ENCODE measurements around the gene TLCD1. TPM values are rescaled to one million over a fixed set of nuclear protein-coding genes. Genes with fewer than 3 reads are reported as not detected.

The TLCD1 gene, protein sequence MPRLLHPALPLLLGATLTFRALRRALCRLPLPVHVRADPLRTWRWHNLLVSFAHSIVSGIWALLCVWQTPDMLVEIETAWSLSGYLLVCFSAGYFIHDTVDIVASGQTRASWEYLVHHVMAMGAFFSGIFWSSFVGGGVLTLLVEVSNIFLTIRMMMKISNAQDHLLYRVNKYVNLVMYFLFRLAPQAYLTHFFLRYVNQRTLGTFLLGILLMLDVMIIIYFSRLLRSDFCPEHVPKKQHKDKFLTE
- 4.0 TPM for polyA plus RNA-seq (ENCODE audit: insufficient read length)

DNA sequence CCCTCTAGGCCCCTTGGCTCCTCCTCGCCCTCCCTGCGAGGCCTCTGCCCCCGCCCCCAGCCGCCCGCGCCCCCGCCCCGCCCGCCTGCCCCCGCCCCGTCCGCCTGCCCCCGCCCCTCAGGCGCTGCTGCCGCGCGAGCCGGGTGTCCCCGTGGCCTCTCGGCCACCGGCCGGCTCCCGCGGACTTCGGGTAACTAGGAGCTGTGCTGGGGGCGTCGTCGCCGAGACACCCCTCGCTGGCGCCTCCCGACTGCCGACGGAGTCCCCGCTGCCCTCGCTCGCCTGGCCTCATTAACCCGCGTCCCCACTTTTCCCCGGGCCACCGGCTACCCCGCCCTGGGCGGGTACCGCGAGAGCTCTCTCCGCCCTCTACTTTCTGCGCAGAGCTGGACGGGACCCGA is at the start of gene TLCD1:
Gene TLCD1 (minus strand): TSS at position 8 of the 401 bp plus-strand sequence. CDS start 136 bp downstream, outside the sequence.
- peak; percentile 69 for DNase-seq

DNA sequence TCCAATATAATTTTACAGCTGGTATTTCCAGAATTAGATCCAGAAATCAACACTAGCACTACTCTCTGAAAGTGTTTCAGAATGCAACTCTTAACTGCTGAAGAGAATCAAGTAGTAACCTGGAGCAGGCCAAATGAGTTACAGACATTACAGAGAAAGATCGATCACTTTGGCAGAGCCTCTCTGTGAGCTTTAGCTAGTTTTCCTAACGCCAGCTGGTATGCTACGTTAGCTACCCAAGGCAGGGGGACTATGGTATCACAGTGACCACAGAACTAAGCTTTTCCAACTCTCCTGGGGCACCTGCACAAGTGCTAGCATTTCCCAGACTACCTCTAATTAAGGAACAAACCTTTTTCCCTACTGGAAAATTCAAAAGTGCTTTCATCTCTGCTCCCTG is 48.2 kb upstream of the TLCD1 start:
- no peak for DNase-seq

DNA sequence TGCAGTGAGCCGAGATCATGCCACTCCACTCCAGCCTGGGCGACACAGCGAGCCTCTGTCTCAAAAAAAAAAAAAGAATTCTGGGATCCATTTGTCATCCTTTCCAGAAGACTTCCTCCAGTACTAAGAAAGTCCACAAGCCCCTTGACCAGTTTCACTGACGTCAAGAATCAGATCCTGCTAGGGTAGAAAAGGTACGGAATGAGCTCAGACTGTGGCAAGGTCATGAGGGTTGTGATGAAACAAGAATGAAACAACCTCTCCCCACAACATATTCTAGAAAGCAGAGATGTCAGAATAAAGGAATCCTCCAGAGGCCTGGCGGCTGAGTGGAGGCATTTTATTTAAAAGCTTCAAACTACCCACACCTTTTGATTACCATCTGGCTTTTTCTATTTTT is 47.7 kb upstream of the TLCD1 start:
- DNase-seq, result no peak

DNA sequence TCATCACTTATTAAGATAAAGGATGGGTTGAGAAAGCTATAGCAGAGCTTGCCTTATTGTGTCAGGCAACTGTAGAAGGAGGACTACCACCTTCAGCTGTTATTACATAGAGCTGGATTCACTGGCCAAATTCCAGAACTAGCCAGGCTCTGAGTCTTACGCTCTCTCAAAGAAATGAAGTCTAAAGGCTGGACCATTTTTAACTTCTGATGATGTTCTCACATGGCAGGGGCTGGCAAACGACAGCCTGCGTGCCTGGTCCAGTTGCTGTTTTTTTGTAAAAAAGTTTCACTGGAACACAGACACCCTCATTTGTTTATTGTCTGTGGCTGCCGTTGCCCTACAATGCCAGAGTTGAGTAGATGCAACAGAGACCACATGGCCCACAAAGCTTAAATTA is 39.0 kb upstream of the TLCD1 start:
- no peak for DNase-seq

DNA sequence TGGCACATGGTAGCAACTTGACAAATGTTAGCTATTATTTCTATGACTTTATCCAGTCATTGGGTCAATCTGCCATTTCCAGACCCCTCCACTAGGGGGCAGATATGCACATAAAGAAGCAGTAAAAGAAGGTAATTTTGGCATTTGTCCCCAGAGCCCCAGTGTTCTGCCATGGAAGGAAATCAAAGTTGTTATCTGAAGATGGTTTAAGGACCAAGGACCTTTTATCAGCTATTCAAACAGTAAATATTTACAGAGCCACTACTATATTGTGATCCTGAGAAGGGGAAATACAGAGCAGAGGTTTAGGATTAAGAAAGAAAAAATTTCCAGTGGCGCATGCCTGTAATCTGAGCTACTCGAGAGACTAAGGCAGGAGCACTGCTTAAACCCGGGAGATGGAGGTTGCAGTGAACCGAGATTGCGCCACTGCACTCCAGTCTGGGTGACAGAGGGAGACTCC is 37.8 kb upstream of the TLCD1 start:
- DNase-seq, result peak; percentile 54

DNA sequence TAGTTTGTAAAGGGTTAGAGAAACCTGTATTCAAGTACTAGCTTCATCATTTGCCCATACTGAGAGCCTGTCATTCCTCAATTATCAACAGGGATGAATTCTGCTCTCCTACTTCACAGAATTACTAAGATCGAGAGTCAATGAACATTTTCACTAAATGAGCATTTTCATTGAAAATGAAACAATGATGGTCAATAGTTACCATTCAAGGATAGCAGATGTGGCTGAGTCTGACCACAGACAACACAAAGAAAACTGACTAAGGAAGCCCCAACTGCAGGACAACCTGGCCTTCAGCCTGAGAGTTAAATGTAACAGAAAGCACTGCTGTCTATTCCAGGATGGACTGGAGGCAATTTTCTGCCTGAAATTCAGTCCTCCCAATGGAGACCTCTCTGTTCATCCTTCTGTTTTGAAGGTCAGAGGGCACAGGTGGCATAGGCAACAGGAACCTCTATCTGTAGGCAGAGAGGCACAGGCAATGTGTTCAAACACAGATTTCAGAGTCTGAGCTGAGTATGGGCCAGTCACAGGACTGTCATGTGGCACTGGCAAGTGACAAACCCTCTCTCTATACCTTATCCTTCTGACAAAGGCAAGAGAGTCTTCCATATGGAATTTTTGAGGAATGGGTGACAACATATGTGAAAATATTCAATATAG is 37.2 kb upstream of the TLCD1 start:
- no peak for DNase-seq

DNA sequence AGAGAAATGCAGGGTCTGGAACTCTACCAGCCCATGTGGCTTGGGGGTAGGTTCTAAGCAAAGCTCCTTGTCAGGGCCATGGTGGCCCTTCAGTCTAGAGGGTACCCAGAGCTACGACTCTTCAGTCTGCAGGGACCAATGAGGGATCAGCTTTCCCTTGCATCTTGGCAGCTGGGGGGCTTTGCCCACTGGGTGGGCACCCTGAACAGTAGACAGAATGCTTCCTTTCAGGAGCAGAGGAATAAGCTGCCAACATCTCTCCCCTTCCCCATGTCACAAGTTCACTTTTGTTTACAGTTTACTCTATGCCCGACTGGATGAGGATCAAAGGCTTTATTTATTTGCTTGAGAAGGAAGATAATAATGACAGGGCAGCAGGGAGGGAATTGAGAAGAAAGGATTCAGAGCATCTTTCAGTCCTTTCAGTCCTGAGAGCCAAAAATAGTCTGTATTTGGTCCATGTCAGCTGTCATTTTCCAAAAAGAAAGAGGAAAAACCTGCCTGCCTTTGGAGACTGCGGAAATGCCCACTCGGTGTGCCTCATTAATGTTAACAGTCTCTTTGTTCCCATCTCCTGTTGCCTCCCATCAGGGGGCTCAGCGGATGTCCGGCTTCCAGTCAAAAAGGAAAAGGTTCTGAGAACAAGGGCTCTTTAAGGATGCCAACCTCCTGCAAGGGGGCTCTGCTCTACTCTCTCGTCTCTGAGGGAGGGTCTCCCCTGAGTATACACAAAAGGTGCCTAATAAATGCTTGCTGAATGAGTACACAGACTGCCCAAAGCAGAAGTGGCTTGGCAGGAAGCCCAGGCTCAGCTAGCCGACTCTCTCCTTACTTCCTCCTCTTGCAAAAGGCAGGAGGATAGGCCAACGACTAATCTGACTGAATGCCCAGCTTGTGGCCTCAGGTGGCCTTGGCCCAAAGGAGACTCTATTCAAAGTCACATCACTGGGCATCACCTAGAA is 34.8 kb upstream of the TLCD1 start:
- no peak for DNase-seq

DNA sequence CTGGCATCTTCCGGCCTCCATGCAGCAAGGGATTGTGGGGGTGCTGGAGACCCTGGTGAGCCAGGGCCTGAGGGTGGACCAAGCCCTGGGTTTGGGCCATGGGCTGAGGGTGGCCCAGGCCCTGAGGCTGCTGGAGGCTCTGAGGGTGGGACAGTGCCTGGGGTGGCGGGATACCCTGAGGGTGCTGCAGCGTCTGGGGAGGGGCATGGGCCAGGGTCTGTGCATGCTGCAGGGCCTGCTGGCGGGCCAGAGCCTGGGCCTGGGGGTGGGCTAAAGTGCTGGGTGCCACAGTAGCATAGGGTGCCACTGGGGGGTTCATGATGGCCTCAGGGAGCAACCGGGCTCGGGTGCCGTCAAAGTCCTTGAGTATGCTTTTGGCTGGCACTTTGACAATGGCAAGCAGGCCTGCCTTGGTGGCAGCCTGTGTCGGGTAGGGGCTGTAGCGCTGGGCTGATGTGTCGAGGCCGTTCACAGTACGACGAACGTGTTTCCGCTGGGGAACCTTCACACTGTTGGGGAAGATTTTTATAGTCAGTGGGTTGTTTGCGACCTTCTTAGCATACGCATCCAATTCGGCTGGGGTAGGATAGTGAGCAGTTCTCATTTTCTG is 33.3 kb upstream of the TLCD1 start:
- DNase-seq, result no peak

DNA sequence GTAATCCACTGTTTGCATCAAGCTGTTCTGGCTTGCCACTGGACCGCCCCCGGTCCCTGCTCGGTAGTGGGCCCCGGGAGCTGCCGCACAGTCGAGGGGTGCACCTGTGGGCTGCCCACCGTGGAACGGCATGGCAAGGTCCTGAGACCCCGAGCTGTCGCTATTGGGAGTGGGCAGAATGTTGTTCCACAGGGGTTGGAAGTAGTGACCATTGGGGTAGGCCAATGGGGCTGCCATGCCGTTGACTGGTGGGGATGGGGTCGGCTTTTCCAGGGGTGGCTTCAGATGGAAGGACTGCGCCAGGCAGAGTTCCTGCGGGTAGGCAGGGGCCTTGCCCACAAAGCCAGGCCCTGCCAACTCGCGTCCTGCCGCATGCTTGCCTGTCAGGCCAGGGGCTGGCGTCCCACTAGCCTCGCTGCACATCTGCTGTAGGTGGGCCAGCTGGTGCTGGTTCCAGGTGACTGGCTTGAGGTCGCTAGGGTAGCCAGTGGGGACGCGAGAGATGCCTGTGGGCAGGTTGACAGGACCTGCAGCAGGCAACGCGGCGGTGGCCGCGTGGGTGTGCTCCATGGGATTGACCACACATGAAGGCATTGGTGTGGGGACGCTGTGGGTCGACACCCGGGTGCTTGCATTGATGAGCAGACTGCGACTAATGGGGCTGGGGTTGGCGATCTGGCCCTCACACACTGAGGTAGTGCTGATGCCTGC is 32.5 kb upstream of the TLCD1 start:
- DNase-seq, result no peak

DNA sequence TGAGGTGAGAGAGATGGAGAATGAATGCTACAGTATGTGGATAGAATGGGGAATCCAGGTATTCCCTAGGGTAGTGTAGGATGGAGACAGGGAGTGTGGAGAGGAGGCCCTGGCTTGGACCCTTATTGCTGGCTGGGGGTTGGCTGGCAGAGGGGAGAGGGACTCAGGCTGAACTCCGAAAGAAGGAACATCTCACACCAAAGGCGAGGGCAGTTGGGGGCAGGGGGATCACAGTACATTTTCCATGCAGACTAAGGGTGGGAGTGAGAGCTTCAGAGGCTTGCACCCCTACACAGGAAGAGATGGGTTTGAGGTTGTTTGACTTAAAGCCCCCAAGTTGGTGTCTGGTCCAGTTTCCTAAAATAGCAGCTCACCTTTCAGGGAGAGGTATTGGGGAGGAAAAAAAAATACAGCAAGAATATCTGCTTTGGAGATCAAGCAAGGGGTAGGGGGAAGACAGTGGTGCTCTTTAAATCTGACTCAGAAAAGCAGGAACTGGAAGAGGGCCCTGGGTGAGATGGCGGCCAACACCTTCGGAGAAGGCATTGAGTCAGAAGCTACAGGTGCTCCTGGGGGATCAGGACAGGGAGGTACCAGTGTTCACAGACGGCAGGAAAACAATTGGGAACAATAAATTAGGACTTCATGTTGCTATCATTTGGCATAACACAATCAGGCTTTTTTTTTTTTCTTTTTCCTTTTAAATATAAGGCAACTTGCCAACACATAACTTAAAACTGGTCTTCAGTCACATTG is 30.2 kb upstream of the TLCD1 start:
- no peak for DNase-seq

DNA sequence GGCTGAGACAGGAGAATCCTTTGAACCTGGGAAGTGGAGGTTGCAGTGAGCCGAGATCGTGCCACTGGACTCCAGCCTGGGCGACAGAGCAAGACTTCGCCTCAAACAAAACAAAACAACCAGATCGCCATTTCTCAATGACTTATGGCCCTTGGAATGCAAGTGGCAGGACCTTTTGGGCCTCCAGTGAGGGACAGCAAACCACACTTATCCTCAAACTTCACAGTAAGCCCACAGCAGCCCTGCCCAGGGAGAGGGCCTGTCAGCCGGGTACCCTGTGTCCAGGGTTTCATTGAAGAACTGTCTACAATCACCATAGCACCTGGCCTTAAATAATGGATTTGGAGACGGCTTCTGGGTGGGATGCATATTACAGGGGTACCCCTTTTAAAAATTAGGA is 29.5 kb upstream of the TLCD1 start:
- DNase-seq, result no peak

DNA sequence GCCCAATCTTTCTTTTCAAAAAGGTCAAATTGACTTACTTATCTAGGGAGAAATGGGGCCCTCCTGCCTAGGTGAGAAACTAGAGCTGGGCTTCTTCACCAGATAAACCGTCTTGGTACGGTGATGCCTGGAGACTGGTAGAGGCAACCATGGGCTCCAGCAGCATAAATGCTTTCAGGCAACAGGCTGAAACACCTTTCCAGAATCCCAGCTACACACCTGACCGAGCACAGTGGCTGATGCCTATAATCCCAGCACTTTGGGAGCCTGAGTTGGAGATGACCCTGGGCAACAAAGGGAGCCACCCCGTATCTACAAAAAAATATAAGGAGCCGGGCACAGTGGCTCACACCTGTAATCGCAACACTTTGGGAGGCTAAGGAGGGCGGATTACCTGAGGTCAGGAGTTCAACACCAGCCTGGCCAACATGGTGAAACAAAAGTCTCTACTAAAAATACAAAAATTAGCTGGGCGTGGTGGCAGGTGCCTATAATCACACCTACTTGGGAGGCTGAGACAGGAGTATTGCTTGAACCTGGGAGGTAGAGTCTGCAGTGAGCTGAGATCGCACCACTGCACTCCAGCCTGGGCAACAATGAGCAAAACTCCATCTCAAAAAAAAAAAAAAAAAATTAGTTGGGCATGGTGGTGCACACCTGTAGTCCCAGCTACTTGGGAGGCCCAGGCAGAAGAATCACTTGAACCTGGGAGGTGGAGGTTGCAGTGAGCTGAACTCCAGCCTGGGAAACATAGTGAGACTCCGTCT is 25.8 kb upstream of the TLCD1 start:
- no peak for DNase-seq

DNA sequence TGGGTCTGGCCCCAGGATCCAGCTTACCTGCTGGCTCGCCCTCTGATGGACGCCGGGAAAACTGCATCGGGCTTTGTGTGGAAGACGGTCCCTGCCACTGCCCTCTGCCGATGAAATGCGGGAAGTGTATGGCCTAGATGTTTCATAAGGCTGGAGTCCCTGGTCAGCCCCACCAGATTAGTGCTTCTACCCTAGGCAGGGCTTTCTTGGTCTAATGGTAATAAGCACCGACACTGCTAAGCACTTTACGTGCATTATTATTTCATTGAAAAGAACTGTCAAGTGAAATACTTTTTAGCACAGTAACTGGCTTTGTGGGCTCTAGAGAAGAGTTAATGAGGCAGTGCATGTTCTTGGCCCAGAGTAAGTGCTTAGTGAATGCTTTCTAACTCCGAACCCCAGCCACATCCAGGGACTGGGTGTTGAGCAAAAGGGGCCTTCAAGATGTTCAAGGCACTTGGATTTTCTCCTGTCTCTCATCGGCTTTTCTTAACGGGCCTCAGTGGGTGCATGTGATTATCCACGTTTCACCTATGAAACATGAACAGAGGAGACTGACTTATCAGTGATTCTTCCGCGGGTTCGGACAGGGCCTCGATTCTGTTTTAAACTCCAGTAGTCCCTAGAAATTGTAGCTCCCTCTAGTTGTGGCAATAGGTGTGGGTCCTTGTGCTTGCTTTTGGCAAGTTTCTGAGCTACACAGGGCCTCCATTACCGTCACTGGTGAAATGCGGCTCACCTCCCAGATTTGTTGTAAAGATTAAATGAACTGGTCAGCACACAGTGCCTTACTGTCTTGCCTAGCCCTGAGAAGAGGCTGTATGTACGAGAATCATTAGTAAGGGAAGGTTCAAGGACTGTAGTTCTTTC is 24.4 kb upstream of the TLCD1 start:
- peak; percentile 87 for DNase-seq

DNA sequence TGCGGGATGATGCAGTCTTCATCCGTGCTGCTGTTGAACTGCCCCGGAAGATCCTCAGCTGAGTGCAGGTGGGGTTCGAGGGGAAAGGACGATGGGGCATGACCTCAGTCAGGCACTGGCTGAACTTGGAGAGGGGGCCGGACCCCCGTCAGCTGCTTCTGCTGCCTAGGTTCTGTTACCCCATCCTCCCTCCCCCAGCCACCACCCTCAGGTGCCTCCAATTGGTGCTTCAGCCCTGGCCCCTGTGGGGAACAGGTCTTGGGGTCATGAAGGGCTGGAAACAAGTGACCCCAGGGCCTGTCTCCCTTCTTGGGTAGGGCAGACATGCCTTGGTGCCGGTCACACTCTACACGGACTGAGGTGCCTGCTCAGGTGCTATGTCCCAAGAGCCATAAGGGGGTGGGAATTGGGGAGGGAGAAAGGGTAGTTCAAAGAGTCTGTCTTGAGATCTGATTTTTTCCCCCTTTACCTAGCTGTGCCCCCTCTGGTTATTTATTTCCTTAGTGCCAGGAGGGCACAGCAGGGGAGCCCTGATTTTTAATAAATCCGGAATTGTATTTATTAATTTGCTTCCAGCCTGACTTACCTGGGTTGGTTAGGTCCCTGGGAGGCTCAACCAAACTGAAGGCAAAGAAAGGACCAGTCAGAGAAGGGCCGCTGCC is 23.6 kb upstream of the TLCD1 start:
- DNase-seq, result no peak

DNA sequence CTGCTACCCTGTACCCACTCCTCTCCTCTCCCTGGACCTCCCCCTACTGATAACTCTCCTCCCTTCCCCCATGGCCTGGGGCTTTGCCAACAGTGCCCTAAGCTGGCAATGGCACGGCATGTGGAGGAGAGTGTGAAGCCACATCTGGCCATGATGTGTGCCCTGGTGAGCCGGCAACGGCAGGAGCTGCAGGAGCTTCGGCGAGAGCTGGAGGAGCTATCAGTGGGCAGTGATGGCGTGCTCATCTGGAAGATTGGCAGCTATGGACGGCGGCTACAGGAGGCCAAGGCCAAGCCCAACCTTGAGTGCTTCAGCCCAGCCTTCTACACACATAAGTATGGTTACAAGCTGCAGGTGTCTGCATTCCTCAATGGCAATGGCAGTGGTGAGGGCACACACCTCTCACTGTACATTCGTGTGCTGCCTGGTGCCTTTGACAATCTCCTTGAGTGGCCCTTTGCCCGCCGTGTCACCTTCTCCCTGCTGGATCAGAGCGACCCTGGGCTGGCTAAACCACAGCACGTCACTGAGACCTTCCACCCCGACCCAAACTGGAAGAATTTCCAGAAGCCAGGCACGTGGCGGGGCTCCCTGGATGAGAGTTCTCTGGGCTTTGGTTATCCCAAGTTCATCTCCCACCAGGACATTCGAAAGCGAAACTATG is 23.0 kb upstream of the TLCD1 start:
- DNase-seq, result no peak

DNA sequence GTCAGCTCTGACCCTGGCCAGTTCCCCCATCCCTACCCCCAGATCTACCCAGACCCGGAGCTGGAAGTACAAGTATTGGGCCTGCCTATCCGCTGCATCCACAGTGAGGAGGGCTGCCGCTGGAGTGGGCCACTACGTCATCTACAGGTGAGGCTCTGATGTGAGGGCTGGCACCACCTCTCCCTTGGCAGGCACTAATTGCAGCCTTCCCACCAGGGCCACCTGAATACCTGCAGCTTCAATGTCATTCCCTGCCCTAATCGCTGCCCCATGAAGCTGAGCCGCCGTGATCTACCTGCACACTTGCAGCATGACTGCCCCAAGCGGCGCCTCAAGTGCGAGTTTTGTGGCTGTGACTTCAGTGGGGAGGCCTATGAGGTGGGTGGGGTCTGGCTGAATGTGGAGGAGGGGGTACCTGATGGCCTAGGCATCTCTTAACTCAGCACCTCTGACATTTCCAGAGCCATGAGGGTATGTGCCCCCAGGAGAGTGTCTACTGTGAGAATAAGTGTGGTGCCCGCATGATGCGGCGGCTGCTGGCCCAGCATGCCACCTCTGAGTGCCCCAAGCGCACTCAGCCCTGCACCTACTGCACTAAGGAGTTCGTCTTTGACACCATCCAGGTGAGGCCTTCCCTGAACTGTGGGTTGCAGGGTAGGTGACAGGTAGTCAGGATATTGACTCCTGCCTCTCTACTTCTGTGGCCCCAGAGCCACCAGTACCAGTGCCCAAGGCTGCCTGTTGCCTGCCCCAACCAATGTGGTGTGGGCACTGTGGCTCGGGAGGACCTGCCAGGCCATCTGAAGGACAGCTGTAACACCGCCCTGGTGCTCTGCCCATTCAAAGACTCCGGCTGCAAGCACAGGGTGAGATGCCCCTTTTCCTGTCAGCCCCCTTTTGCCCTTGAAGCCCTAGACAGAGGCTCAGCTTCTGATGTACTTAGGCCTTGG is 22.0 kb upstream of the TLCD1 start:
- no peak for DNase-seq

DNA sequence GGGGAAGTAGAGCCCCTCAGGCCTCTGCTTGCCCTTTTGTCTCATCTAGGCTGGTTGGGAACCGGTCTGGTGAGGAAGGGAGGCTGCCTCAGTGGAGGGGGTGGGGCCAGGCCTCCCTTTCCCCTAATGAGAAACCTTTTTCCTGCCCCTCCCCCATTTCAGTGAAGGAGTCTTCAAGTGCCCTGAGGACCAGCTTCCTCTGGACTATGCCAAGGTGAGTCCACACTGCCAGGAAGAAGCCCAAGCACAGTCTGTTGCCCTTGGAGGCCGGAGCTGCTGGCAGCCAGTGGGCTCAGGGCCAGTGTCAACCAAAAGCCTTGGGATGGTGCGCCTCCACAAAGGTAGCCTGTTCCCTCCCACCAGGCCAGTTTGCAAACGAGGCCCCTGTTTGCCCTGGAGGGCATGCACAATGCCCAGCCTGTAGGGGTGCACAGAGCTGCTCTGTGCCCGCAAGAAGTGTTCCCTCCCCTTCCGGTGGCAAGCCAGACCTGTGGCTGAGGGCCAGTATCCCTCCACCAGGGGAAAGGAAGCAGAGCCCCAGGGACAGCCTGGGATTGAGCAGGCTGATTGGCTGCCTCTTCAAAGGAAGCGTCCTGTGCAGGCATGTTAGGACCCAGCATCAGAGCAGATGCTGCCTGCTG is 21.1 kb upstream of the TLCD1 start:
- no peak for DNase-seq
